Karpas-422 (cell line): ENCODE measurements around the gene TSPAN13. TPM values are rescaled to one million over a fixed set of nuclear protein-coding genes. Genes with fewer than 3 reads are reported as not detected.

Experiments used
- DNase-seq: peaks from one replicate; pipeline ENCODE4 v3.0.0-alpha.2; 2015
- H2AFZ ChIP-seq: fragments of 200-600 bp; sonication (generic); 2 replicates; pipeline ENCODE4 v1.6.1; 2014; ENCODE audit warnings: antibody characterized with exemption, low read length, mixed read lengths
- H3K27ac ChIP-seq: fragments of 200-600 bp; sonication (generic); 2 replicates; pipeline ENCODE4 v1.5.1; 2014; ENCODE audit warnings: mild to moderate bottlenecking, low read length, moderate library complexity
- H3K27me3 ChIP-seq: fragments of 200-600 bp; sonication (generic); 2 replicates; pipeline ENCODE4 v1.6.1; 2014; ENCODE audit warnings: low read length, mixed read lengths
- H3K36me3 ChIP-seq: fragments of 200-600 bp; sonication (generic); 2 replicates; pipeline ENCODE4 v1.6.1; 2014; ENCODE audit warnings: low read length, mixed read lengths; ENCODE audit not compliant: insufficient read depth
- H3K4me1 ChIP-seq: fragments of 200-600 bp; sonication (generic); 2 replicates; pipeline ENCODE4 v1.6.1; 2014; ENCODE audit warnings: mild to moderate bottlenecking, low read length, mixed read lengths
- H3K4me2 ChIP-seq: fragments of 200-600 bp; sonication (generic); 2 replicates; pipeline ENCODE4 v1.6.1; 2014; ENCODE audit warnings: low read length, low read depth, mild to moderate bottlenecking; ENCODE audit not compliant: poor library complexity, severe bottlenecking
- H3K4me3 ChIP-seq: fragments of 200-600 bp; sonication (generic); 2 replicates; pipeline ENCODE4 v1.5.1; 2014; ENCODE audit warnings: mild to moderate bottlenecking, antibody characterized with exemption, low read length, mixed read lengths
- H3K79me2 ChIP-seq: fragments of 200-600 bp; sonication (generic); 2 replicates; pipeline ENCODE4 v1.6.1; 2014; ENCODE audit warnings: mild to moderate bottlenecking, low read length, mixed read lengths
- H3K9ac ChIP-seq: fragments of 200-600 bp; sonication (generic); 2 replicates; pipeline ENCODE4 v1.6.0; 2014; ENCODE audit warnings: low read length
- H3K9me2 ChIP-seq: fragments of 200-600 bp; sonication (generic), shearing (Covaris generic); replicated peaks from 2 replicates; pipeline ENCODE4 v1.6.0; 2014; ENCODE audit warnings: mild to moderate bottlenecking, low read length, moderate library complexity; ENCODE audit not compliant: insufficient read depth
- H3K9me3 ChIP-seq: fragments of 300-700, 200-600 bp; sonication (generic); 2 replicates; pipeline ENCODE4 v1.6.1; 2014; ENCODE audit warnings: low read length, mixed read lengths
- H4K20me1 ChIP-seq: fragments of 200-600 bp; sonication (generic); 2 replicates; pipeline ENCODE4 v1.6.1; 2014; ENCODE audit warnings: mild to moderate bottlenecking, antibody characterized with exemption, low read length, low read depth; ENCODE audit not compliant: insufficient read depth
- total RNA-seq: library from RNA; depleted of rRNA; stranded (reverse); fragments of >200 nt; shearing (Covaris generic); gene quantifications from 2 replicates; pipeline ENCODE4 v1.2.3, GENCODE V29; 2014; ENCODE audit warnings: low replicate concordance

TSPAN13 gene
- total RNA-seq, 1 experiment from 2014 or later, result 4.2 TPM

DNA sequence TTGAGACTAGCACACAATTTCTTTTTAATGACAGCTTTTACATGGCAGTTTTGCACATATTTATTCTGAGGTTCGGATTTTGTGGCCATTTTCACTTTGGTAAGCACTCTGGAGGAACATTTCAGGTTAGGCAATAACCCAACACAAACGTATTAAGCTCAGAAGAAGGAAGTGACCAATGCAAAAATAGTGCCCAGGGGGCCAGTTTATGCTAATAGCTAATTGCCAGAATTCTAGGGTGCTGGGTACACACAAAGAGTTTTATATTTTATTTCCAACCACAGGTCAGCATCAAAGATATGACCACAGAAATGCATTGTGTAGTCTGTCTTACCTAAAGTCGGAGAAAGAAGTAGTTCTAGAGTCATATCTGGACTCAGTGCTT lies 59.7 kb downstream of the TSPAN13 start:
- Histone ChIP-seq H3K27ac (no peak overlapping the region), H4K20me1 (no peaks in the 10 kb centered on the region), H3K27me3 (no peaks in the 10 kb centered on the region), H3K4me2 (peak overlapping the region; percentile 27), H3K4me1 (peaks cover 37% of the 10 kb centered on the region), H2AFZ (no peak overlapping the region), H3K9me3 (no peaks in the 10 kb centered on the region), H3K36me3 (no peaks in the 10 kb centered on the region), H3K9me2 (no peaks in the 10 kb centered on the region), H3K4me3 (no peak overlapping the region), H3K79me2 (no peaks in the 10 kb centered on the region), H3K9ac (no peak overlapping the region)
- peak; percentile 39 for DNase-seq

DNA sequence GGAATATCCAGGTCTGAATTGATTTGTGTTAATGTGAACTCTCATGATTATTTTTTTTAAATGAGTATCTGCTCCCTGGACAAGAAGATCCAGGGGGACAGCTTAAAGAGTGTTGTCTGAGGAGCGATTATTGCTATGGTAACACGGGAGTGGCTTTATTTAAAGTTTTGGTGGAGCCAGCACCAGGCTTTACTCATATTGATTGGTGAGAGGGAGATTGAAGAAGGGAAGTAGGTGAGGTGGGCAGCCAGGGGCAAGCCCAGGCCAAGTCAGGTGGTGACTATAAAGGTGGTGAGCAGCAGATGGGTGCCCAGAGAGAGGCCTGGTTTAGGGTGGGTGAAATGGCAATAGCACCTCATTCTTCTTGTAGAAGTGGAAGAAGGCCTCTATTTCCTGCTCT lies 61.4 kb downstream of the TSPAN13 start:
- Histone ChIP-seq H3K9ac (no peak overlapping the region), H3K9me2 (no peaks in the 10 kb centered on the region), H3K4me1 (peaks cover 37% of the 10 kb centered on the region), H3K4me3 (no peak overlapping the region), H3K79me2 (no peaks in the 10 kb centered on the region), H3K36me3 (no peaks in the 10 kb centered on the region), H3K27me3 (no peaks in the 10 kb centered on the region), H3K9me3 (no peaks in the 10 kb centered on the region), H3K27ac (no peak overlapping the region), H4K20me1 (no peaks in the 10 kb centered on the region), H3K4me2 (no peak overlapping the region), H2AFZ (no peak overlapping the region)
- peak; percentile 9 for DNase-seq

DNA sequence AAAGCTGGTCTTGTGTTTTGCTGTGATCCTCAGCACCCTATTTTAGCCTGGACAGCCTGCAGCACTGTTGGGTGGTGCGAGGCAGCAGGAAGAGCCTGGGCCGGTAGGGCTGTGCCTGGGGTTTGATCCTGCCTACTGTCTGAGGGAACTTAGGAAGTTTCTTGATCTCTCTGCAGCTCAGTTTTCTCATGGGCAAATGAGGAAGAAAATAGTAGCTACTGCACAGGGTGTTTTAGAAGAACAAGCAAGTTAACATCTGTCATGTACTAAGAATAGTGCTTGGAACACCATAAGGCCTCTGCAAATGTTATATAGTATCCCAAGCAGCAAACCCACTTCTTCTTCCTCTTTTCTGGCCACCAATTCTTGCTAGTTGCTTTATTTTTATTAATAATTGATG lies 63.3 kb downstream of the TSPAN13 start:
- Histone ChIP-seq H3K4me2 (peak overlapping the region; percentile 30), H3K4me1 (peaks cover 37% of the 10 kb centered on the region), H2AFZ (peak overlapping the region; percentile 36; the same call in 1 of the 2 replicates)

DNA sequence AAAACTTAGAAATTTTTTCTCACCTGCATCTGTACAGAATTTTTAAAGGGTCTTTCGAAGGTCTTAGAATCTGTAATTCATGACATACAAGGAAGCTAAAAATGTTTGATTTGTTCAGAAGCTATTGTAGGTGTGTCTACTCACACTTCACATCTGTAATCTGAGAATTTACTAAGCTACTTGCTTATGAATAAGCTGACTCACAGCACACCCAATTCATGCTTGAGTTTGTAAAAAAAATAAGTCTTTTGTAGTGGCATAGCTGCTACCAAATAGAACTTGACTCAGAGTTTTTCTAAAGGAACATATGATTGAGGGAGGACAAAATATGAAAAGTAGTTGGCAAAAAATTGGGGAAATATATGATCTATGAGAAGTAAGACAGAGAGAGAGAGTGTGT lies 64.0 kb downstream of the TSPAN13 start:
- no peaks in the 10 kb centered on the region for H3K79me2 ChIP-seq
- no peaks in the 10 kb centered on the region for H3K36me3 ChIP-seq
- H3K27ac ChIP-seq, result peak overlapping the region; percentile 58
- no peak for DNase-seq
- no peaks in the 10 kb centered on the region for H3K9me3 ChIP-seq
- H4K20me1 ChIP-seq, result no peaks in the 10 kb centered on the region
- no peaks in the 10 kb centered on the region for H3K9me2 ChIP-seq
- no peak overlapping the region for H3K9ac ChIP-seq
- H3K4me3 ChIP-seq, result 0 out of 2 replicates have a peak overlapping the region, but pooled peaks have one; percentile 6
- peak overlapping the region; percentile 30 for H3K4me2 ChIP-seq
- no peak overlapping the region for H2AFZ ChIP-seq
- H3K27me3 ChIP-seq, result no peaks in the 10 kb centered on the region
- H3K4me1 ChIP-seq, result peaks cover 33% of the 10 kb centered on the region

More for the DNA sequence above, 63.3 kb downstream of the TSPAN13 start:
- no peaks in the 10 kb centered on the region for H3K9me2 ChIP-seq
- no peaks in the 10 kb centered on the region for H3K79me2 ChIP-seq
- H3K9me3 ChIP-seq, result no peaks in the 10 kb centered on the region
- no peaks in the 10 kb centered on the region for H3K36me3 ChIP-seq
- peak; percentile 51 for DNase-seq
- H4K20me1 ChIP-seq, result no peaks in the 10 kb centered on the region
- peak overlapping the region; percentile 13 for H3K9ac ChIP-seq
- peak overlapping the region; percentile 58 for H3K27ac ChIP-seq
- no peaks in the 10 kb centered on the region for H3K27me3 ChIP-seq
- 0 out of 2 replicates have a peak overlapping the region, but pooled peaks have one; percentile 6 for H3K4me3 ChIP-seq

DNA sequence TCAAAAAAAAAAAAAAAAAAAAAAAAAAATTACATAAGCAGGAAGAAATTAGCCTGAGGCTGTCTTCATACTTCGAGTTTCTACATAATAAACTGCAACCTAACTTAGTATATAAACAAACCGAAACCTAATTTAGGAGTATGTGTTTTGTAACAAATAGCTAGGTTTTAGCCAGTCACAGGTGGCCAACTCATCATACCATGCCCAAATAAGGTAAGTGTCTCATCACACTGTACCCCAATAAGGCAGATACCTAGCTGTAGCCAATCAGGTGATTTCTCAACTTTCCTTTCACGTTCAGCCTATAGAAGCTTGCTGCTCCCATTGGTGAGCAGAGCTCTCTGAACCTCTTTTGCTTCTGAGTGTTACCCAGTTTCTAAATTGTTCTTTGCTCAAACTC lies 65.2 kb downstream of the TSPAN13 start:
- Histone ChIP-seq H3K4me3 (no peak overlapping the region), H3K27ac (no peak overlapping the region), H3K79me2 (no peaks in the 10 kb centered on the region), H3K27me3 (no peaks in the 10 kb centered on the region), H3K36me3 (no peaks in the 10 kb centered on the region), H3K4me2 (no peak overlapping the region), H3K9me2 (no peaks in the 10 kb centered on the region), H3K9me3 (no peaks in the 10 kb centered on the region), H4K20me1 (no peaks in the 10 kb centered on the region), H3K4me1 (peaks cover 22% of the 10 kb centered on the region), H2AFZ (no peak overlapping the region), H3K9ac (no peak overlapping the region)
- no peak for DNase-seq

DNA sequence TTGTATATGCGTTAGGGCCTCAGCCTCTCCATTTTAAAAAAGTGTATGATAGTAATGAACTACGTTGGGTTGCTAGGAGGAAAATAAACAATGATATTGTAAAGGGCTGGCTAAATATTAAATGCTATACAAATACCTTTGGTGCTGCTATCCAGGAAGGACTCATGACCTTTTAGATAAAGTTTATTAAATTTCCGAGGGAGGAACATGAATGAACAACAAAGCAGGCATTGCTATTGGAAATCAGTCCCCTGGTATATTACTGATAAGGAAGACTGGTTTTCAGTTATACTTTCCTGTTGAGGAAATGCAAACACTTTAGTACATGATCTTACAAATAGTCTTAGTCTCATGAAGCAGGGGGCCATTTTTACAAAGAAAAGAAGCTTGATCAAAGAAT lies 68.5 kb downstream of the TSPAN13 start:
- H3K9me3 ChIP-seq, result no peaks in the 10 kb centered on the region
- peaks cover 12% of the 10 kb centered on the region for H3K4me1 ChIP-seq
- DNase-seq, result no peak
- no peaks in the 10 kb centered on the region for H4K20me1 ChIP-seq
- H3K9me2 ChIP-seq, result no peaks in the 10 kb centered on the region
- H3K4me2 ChIP-seq, result no peak overlapping the region
- H3K36me3 ChIP-seq, result no peaks in the 10 kb centered on the region
- H3K9ac ChIP-seq, result no peak overlapping the region
- no peak overlapping the region for H3K4me3 ChIP-seq
- H3K27ac ChIP-seq, result no peak overlapping the region
- H3K79me2 ChIP-seq, result no peaks in the 10 kb centered on the region
- no peak overlapping the region for H2AFZ ChIP-seq
- H3K27me3 ChIP-seq, result no peaks in the 10 kb centered on the region

DNA sequence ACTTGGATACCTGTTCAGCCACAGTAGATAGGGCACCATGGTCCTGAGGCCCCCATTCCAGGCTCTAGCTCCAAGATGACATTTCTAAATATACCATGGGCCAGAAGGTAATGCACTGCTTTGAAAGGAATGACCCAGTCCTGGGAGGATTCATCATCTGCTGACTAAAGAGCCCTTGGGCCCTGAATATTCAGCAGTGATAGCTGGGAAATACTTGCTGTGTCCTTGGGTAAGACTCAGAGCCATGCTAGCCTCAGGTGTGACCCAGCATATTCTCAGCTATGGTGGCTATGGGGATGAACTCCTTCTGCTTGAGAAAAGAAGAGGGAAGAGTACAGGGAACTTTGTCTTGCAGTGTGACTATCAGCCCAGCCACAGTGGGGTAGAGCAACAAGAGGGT lies 72.5 kb downstream of the TSPAN13 start:
- Histone ChIP-seq H3K9ac (no peak overlapping the region), H4K20me1 (no peaks in the 10 kb centered on the region), H3K4me3 (no peak overlapping the region), H3K27me3 (no peaks in the 10 kb centered on the region), H3K79me2 (no peaks in the 10 kb centered on the region), H3K9me3 (no peaks in the 10 kb centered on the region), H3K4me1 (no peaks in the 10 kb centered on the region), H3K4me2 (no peak overlapping the region), H3K9me2 (no peaks in the 10 kb centered on the region), H2AFZ (no peak overlapping the region), H3K27ac (no peak overlapping the region), H3K36me3 (no peaks in the 10 kb centered on the region)
- DNase-seq, result peak; percentile 31

DNA sequence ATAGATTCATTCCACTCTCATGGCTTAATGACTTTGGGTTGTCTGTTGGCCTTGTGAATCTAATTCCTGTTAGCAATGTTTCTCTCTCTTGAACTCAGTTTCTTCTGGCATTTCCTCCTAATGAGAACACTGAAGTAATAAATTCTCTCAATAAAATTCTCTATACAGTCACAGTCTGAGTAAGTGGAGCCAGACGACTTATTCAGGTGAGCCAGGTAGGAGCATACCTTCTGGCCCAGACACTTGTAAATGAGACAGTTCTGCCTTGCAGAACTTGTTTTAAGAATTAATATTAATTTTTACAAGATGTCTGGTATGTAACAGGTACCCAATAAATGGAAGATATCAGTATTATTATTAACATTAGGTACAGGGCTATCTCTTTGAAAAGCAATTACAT lies 79.8 kb downstream of the TSPAN13 start:
- no peaks in the 10 kb centered on the region for H3K79me2 ChIP-seq
- DNase-seq, result no peak
- H3K4me3 ChIP-seq, result no peak overlapping the region
- H2AFZ ChIP-seq, result no peak overlapping the region
- no peak overlapping the region for H3K4me2 ChIP-seq
- no peak overlapping the region for H3K27ac ChIP-seq
- no peaks in the 10 kb centered on the region for H3K9me3 ChIP-seq
- H3K4me1 ChIP-seq, result peaks cover 14% of the 10 kb centered on the region
- no peaks in the 10 kb centered on the region for H3K9me2 ChIP-seq
- no peaks in the 10 kb centered on the region for H3K36me3 ChIP-seq
- H3K9ac ChIP-seq, result no peak overlapping the region
- H3K27me3 ChIP-seq, result no peaks in the 10 kb centered on the region
- H4K20me1 ChIP-seq, result no peaks in the 10 kb centered on the region
